H9 (cell line): ENCODE data around the gene ARNT2. TPM values are rescaled to one million over a fixed set of nuclear protein-coding genes. Genes with fewer than 3 reads are reported as not detected.

Source experiments
- DNase-seq: peaks from one replicate; pipeline ENCODE4 v3.0.0-alpha.2; 2017
- H2AFZ ChIP-seq: one replicate; pipeline ENCODE4 v1.6.1; 2013; ENCODE audit warnings: mild to moderate bottlenecking, low read length, control low read depth, moderate library complexity
- H2AK5ac ChIP-seq: 2 replicates; pipeline ENCODE4 v1.6.1; 2013; ENCODE audit warnings: low read length, control low read depth, mixed read lengths; ENCODE audit not compliant: insufficient read length
- H2BK120ac ChIP-seq: one replicate; pipeline ENCODE4 v1.6.1; 2013; ENCODE audit warnings: low read depth, mild to moderate bottlenecking, low read length, control low read depth, inconsistent platforms; ENCODE audit not compliant: poor library complexity, severe bottlenecking
- H2BK12ac ChIP-seq: 2 replicates; pipeline ENCODE4 v1.6.1; 2013; ENCODE audit warnings: low read length, control low read depth, mixed read lengths, low read depth; ENCODE audit not compliant: insufficient read length
- H2BK15ac ChIP-seq: 2 replicates; pipeline ENCODE4 v1.6.1; 2013; ENCODE audit warnings: low read depth, low read length, control low read depth
- H2BK20ac ChIP-seq: one replicate; pipeline ENCODE4 v1.6.1; 2013; ENCODE audit warnings: low read depth, mild to moderate bottlenecking, low read length, control low read depth, inconsistent platforms; ENCODE audit not compliant: poor library complexity, severe bottlenecking
- H2BK5ac ChIP-seq: 2 replicates; pipeline ENCODE4 v1.6.1; 2013; ENCODE audit warnings: low read length, control low read depth, mixed read lengths; ENCODE audit not compliant: insufficient read length
- H3K14ac ChIP-seq: 2 replicates; pipeline ENCODE4 v1.6.1; 2013; ENCODE audit warnings: low read length, control low read depth; ENCODE audit not compliant: insufficient read depth
- H3K18ac ChIP-seq: 2 replicates; pipeline ENCODE4 v1.6.1; 2013; ENCODE audit warnings: low read depth, mild to moderate bottlenecking, mixed read lengths, low read length, control low read depth; ENCODE audit not compliant: insufficient read length
- H3K23ac ChIP-seq: 2 replicates; pipeline ENCODE4 v1.6.1; 2013; ENCODE audit warnings: low read length, control low read depth, mixed read lengths, low read depth; ENCODE audit not compliant: insufficient read length
- H3K23me2 ChIP-seq: 2 replicates; pipeline ENCODE4 v1.6.1; 2013; ENCODE audit warnings: low read depth, mild to moderate bottlenecking, mixed read lengths, low read length, control low read depth; ENCODE audit not compliant: insufficient read length, poor library complexity, severe bottlenecking
- H3K27ac ChIP-seq: 2 replicates; pipeline ENCODE4 v1.5.1; 2013; ENCODE audit warnings: low read length, control low read depth, mixed read lengths, low read depth; ENCODE audit not compliant: insufficient read length
- H3K27me3 ChIP-seq: 2 replicates; pipeline ENCODE4 v1.6.1; 2013; ENCODE audit warnings: low read length, control low read depth, inconsistent platforms; ENCODE audit not compliant: insufficient read depth
- H3K4ac ChIP-seq: 2 replicates; pipeline ENCODE4 v1.6.1; 2013; ENCODE audit warnings: low read depth, mild to moderate bottlenecking, control low read depth, inconsistent platforms, low read length, moderate library complexity
- H3K4me1 ChIP-seq: 2 replicates; pipeline ENCODE4 v1.6.1; 2013; ENCODE audit warnings: low read length, control low read depth, inconsistent platforms; ENCODE audit not compliant: insufficient read depth
- H3K4me2 ChIP-seq: 2 replicates; pipeline ENCODE4 v1.6.1; 2013; ENCODE audit warnings: low read length, control low read depth, mixed read lengths; ENCODE audit not compliant: insufficient read length, insufficient read depth
- H3K56ac ChIP-seq: 2 replicates; pipeline ENCODE4 v1.6.1; 2013; ENCODE audit warnings: low read depth, mild to moderate bottlenecking, mixed read lengths, low read length, control low read depth; ENCODE audit not compliant: insufficient read length
- H3K79me1 ChIP-seq: 2 replicates; pipeline ENCODE4 v1.6.1; 2013; ENCODE audit warnings: low read depth, mild to moderate bottlenecking, moderate library complexity, low read length, control low read depth, inconsistent platforms; ENCODE audit not compliant: insufficient read depth, poor library complexity, severe bottlenecking
- H3K79me2 ChIP-seq: 2 replicates; pipeline ENCODE4 v1.6.1; 2013; ENCODE audit warnings: low read length, control low read depth, inconsistent platforms; ENCODE audit not compliant: insufficient read depth
- H3K9ac ChIP-seq: 2 replicates; pipeline ENCODE4 v1.6.1; 2013; ENCODE audit warnings: low read length, control low read depth, mixed read lengths; ENCODE audit not compliant: insufficient read length; ENCODE audit errors: extremely low read depth
- H3K9me3 ChIP-seq: one replicate; pipeline ENCODE4 v1.6.1; 2013; ENCODE audit warnings: low read depth, low read length, inconsistent platforms; ENCODE audit not compliant: control insufficient read depth
- H3T11ph ChIP-seq: one replicate; pipeline ENCODE4 v1.6.1; 2013; ENCODE audit warnings: mild to moderate bottlenecking, low read length, control low read depth, inconsistent platforms
- H4K20me1 ChIP-seq: one replicate; pipeline ENCODE4 v1.6.1; 2013; ENCODE audit not compliant: control insufficient read depth, insufficient read length, insufficient read depth
- H4K5ac ChIP-seq: 2 replicates; pipeline ENCODE4 v1.6.1; 2013; ENCODE audit warnings: low read depth, mild to moderate bottlenecking, mixed read lengths, low read length, control low read depth; ENCODE audit not compliant: insufficient read length
- H4K8ac ChIP-seq: replicated peaks from 2 replicates; pipeline ENCODE4 v1.6.1; 2013; ENCODE audit warnings: low read length, control low read depth, mixed read lengths, low read depth; ENCODE audit not compliant: insufficient read length
- H4K91ac ChIP-seq: 2 replicates; pipeline ENCODE4 v1.6.1; 2013; ENCODE audit warnings: low read depth, mild to moderate bottlenecking, moderate library complexity, mixed read lengths, low read length, control low read depth; ENCODE audit not compliant: insufficient read length
- H3K27ac Mint-ChIP-seq, 3 experiments: 2 replicates in 2 of 3; 3 replicates in 1 of 3; pipeline ENCODE4 v1.8.0; 2020 to 2021; ENCODE audit warnings: mixed read lengths in 3 of 3, mild to moderate bottlenecking in 1 of 3, moderate library complexity in 1 of 3
- H3K27me3 Mint-ChIP-seq: 2 replicates; pipeline ENCODE4 v1.8.0; 2021; ENCODE audit warnings: low read depth, mild to moderate bottlenecking, moderate library complexity, mixed read lengths
- H3K36me3 Mint-ChIP-seq, 3 experiments: 2 replicates in 2 of 3; 3 replicates in 1 of 3; pipeline ENCODE4 v1.8.0; 2020 to 2021; ENCODE audit warnings: low read depth in 3 of 3, mixed read lengths in 3 of 3; ENCODE audit not compliant: insufficient read depth in 1 of 3
- H3K4me1 Mint-ChIP-seq, 2 experiments: 2 replicates each; pipeline ENCODE4 v1.8.0; 2020; ENCODE audit warnings: mixed read lengths in 2 of 2
- H3K4me3 Mint-ChIP-seq, 2 experiments: 2 replicates in 1 of 2; 3 replicates in 1 of 2; pipeline ENCODE4 v1.8.0; 2020 to 2021; ENCODE audit warnings: mild to moderate bottlenecking in 2 of 2, mixed read lengths in 2 of 2, moderate library complexity in 1 of 2
- H3K9me3 Mint-ChIP-seq, 2 experiments: 2 replicates in 1 of 2; 3 replicates in 1 of 2; pipeline ENCODE4 v1.8.0; 2020; ENCODE audit warnings: mild to moderate bottlenecking in 2 of 2, mixed read lengths in 2 of 2, moderate library complexity in 1 of 2
- CTCF ChIP-seq: fragments of 200-600 bp; sonication (generic); conservative IDR thresholded peaks from 3 replicates; pipeline ENCODE4 v1.8.0; 2021; ENCODE audit warnings: antibody characterized with exemption, mild to moderate bottlenecking
- WGBS: extraction: QIAGEN DNeasy Blood & Tissue Kit; methylation state at CpG from one replicate; pipeline ENCODE4 v1.1.7; 2013; ENCODE audit warnings: missing lambda C conversion rate, low lambda C conversion rate, mixed read lengths; ENCODE audit not compliant: insufficient read length; ENCODE audit errors: extremely low coverage; 5-methylcytosine and 5-hydroxymethylcytosine counted together
- total RNA-seq: library from RNA; stranded (reverse); gene quantifications from 2 replicates; pipeline ENCODE4 v1.2.1, GENCODE V29; 2021

The ARNT2 gene
- total RNA-seq, 1 experiment from 2014 or later, result 10.5 TPM

- H3K4me2 ChIP-seq, result no peak overlapping the region
- Mint-ChIP-seq H3K27me3 (no peaks in the 10 kb centered on the region), H3K4me3 (no peak overlapping the region), H3K4me1 (peaks cover 21 to 28% of the 10 kb centered on the region in 2 experiments), H3K27ac (no peak overlapping the region; a peak in 1 of 7 replicates), H3K36me3 (peaks cover 4 to 18% (median 9%) of the 10 kb centered on the region in 3 experiments; a peak in 6 of 7 replicates), H3K9me3 (no peaks in the 10 kb centered on the region)
- no peak overlapping the region for H4K8ac ChIP-seq
- no peak overlapping the region for H2BK12ac ChIP-seq
- peaks cover 5% of the 10 kb centered on the region for H3K23me2 ChIP-seq
- H3K14ac ChIP-seq, result no peak overlapping the region
- no peak overlapping the region for H3T11ph ChIP-seq
- H3K18ac ChIP-seq, result no peak overlapping the region
- H3K79me2 ChIP-seq, result no peaks in the 10 kb centered on the region
- H3K4me1 ChIP-seq, result peaks cover 6% of the 10 kb centered on the region; the same call in 1 of the 2 replicates
- no peaks in the 10 kb centered on the region for H3K27me3 ChIP-seq
- no peak overlapping the region for H3K27ac ChIP-seq
- H3K9ac ChIP-seq, result no peak overlapping the region
- TF ChIP-seq CTCF, result no peak
- no peaks in the 10 kb centered on the region for H4K20me1 ChIP-seq
- no peak overlapping the region for H2AK5ac ChIP-seq
- no peak for DNase-seq
- H2BK20ac ChIP-seq, result no peak overlapping the region
- H2BK120ac ChIP-seq, result no peak overlapping the region
- no peak overlapping the region for H3K4ac ChIP-seq
- H3K23ac ChIP-seq, result no peak overlapping the region
- H3K9me3 ChIP-seq, result no peaks in the 10 kb centered on the region
- WGBS, result no CpG with 5 or more reads among the region's 1 CpG
- H4K91ac ChIP-seq, result no peak overlapping the region
- H2BK15ac ChIP-seq, result no peak overlapping the region
- H4K5ac ChIP-seq, result no peak overlapping the region
- H2BK5ac ChIP-seq, result no peak overlapping the region
- no peak overlapping the region for H3K56ac ChIP-seq
- H3K79me1 ChIP-seq, result no peaks in the 10 kb centered on the region
- H2AFZ ChIP-seq, result no peak overlapping the region
Measured at GRCh38 chr15:80482696-80483095, 78.5 kb downstream of the ARNT2 start.
